Germinal center (tissue), 1 donor: ENCODE data around the gene SPOCK1.
"Not testable (repeated sequence)": the region's sequence is repeated elsewhere in the genome, so short reads cannot be mapped to it uniquely, and the experiment has no call there.

Experiments
- DNase-seq: peaks from one replicate; pipeline ENCODE4 v3.0.0; 2012; ENCODE audit warnings: mixed read lengths, low spot score

SPOCK1 gene

DNA sequence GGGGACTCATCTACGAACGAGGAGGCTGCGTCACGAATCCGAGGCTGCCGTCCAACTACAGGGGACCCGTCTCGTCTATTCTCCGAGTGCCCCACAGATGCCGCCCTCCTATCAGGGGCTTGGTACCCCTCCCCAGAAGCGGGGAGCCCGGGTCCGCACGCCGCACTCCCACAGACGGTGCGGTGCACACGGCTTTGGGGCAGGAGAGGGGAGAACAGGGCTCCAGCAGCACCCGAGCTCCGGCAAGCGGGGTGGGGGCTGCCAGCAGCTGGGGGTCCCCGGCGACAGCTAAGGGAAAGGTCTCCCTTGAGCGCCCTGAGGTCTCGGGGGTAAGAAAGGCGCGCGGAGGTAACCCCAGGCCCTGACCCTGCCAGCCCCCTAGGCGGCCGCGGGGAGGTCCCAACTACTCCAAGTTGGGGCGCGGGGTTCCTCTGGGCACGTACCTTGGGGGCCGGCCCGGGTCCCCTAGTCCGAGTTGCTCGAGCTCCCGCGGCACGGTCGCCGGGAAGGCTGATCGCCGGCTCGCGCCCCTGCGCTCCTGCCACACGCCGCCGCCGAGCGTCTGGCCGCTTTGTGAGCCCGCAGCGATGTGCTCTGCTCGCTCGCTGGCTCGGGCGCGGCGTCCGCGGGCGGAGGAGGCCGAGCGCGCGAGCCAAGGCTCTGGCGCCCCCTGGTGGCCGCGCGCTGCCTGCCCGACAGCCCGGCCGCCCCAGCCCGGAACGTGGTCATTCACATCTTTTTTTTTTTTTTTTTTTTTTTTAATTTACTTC, at the start of gene SPOCK1:
TSS of gene SPOCK1 (minus strand) at position 591 of the 770 bp plus-strand sequence.
- peak; percentile 85 for DNase-seq

GRCh38 chr5:137545956-137546355, 46.8 kb upstream of the SPOCK1 start:
- DNase-seq = no peak

DNA sequence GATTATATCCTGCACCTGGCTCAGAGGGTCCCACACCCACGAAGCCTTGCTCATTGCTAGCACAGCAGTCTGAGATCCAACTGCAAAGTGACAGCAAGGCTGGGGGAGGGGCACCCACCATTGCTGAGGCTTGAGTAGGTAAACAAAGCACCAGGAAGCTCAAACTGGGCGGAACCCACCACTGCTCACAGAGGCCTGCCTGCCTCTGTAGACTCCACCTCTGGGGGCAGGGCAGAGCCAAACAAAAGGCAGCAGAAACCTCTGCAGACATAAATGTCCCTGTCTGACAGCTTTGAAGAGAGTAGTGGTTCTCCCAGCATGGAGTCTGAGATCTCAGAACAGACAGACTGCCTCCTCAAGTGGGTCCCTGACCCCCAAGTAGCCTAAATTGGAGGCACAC, 36.3 kb upstream of the SPOCK1 start:
- DNase-seq = not testable (repeated sequence)

- no peak for DNase-seq
Measured at GRCh38 chr5:137533963-137534362, 34.8 kb upstream of the SPOCK1 start.

DNA sequence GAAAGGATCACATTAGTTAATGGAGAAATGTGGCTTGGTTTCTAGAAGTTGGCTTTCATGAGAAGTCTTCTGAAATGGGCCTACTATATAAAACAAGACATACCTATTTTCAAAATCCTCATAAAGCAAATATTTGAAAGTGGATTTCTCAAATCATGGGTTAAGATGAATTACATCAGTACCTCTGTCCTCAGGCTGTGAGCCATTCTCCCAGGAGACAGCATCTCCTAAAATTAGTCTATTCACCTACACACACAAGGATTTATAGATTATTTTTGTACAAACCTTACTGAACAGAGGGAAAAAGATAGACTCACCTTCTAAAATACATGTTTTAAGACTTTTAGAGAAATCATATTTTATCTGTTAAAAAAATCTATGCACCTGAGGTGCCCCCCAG, 32.1 kb upstream of the SPOCK1 start:
- DNase-seq = no peak

- no peak for DNase-seq
Measured at GRCh38 chr5:137521246-137521645, 22.1 kb upstream of the SPOCK1 start.

- no peak for DNase-seq
Measured at GRCh38 chr5:137516961-137517360, 17.8 kb upstream of the SPOCK1 start.

GRCh38 chr5:137516251-137516797, 17.2 kb upstream of the SPOCK1 start:
- DNase-seq = no peak

DNA sequence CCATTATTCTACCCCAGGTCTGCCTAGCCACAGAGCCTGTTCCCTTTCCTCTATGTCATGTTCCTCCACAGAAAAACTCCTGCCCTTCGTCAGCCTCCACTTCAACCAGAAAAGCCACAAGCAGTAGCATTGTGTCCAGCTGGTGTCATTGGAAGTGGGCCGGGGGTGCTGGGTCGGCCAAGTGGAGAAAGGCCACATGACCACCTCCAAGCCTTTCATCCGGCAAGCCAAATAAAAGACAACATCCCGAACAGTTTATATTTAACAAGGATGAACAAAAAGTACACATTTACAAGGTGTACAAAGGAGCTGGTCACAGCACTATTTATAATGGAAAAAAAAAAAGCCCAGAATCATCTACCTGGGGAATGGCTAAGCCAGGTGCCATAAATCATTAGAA, 16.1 kb upstream of the SPOCK1 start:
- DNase-seq = no peak

GRCh38 chr5:137510671-137511070, 11.5 kb upstream of the SPOCK1 start:
- DNase-seq = no peak

DNA sequence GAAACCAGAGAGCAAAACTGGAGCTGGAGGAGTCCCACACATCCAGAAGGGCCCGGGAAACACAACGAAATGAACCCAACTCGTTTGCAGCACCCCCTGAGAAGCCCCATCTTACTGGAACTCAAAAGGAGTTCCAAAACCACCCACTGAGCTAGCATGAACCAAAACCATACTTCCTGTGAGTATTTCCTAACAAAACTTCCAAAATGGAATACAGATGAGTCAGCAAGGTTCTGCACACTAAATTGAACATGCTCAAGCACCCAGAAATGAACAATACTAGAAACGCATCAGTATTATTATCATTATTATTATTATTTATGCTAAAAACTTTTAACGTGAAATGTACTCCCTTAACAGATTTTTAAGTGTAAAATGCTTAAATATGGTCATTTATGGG, 8.0 kb upstream of the SPOCK1 start:
- no peak for DNase-seq

GRCh38 chr5:137506296-137506695, 7.2 kb upstream of the SPOCK1 start:
- no peak for DNase-seq

GRCh38 chr5:137504916-137505315, 5.8 kb upstream of the SPOCK1 start:
- DNase-seq = no peak

- DNase-seq = no peak
Measured at GRCh38 chr5:137503456-137503855, 4.3 kb upstream of the SPOCK1 start.

GRCh38 chr5:137502632-137503031, 3.5 kb upstream of the SPOCK1 start:
- no peak for DNase-seq

GRCh38 chr5:137501846-137502406, 2.8 kb upstream of the SPOCK1 start:
- DNase-seq = no peak

DNA sequence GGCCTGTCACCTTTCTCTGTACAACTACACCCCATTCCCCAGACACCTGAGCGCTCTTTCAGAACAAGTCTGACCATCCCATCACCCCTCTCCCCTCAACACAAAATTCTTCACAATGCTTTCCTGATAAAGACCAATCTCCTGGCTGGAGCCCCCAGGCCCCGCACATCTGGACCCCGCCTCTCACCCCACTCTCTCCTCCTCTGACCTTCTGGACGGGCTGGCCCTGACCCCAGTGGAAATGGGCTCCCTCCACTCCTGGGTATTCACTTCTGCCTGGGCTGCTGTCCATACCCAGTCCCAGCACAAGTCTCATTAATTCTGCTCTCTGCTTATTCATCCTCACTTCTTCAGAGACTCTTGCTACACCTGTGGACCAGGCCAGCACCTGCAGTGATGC, 2.1 kb upstream of the SPOCK1 start:
- no peak for DNase-seq

- no peak for DNase-seq
Measured at GRCh38 chr5:137500615-137501225, 1.6 kb upstream of the SPOCK1 start.

GRCh38 chr5:137499506-137499847, 351 bp upstream of the SPOCK1 start:
- DNase-seq = not testable (repeated sequence)

GRCh38 chr5:137498301-137498735, 808 bp downstream of the SPOCK1 start:
- peak; percentile 9 for DNase-seq

DNA sequence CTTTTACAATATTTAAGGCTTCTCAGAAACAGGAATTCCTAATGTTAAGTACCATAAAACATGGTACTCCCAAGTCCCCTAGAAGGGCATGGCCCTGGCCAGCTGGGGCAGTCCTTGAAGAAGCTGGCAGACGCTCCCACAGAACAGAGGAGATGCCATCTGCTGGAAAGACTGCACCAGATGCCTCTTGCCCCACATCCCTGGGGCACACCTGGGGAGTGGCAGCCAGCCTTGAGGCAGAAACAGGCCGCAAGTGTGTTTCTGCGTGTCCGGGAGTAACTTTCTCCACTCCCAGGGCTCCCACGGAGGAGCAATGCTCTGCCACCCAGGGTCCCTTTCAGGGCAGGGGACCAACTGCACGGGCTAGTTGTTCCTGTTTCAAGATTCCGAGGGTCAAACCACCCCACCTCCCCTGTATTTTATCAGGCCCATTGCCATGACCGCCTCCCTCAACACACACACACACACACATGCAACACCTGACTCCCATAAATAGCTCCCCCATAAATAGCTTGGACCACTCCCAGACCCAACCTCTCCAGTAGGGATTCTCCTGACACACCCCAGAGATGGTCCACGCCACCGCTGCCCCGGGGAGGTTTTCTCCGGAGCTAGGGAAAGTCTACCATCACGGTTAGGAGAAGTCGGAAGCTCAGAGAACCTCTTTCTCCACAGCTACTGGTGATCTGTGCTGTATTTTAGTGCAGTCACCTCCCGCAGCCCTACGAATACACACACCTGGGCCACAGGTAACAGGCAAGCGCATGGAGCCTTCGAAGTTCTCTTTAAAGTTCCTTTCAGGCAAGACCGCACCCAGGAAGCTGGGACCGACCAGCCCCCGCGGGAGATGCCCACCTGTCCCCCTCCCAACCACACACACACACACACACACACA, 1.5 kb downstream of the SPOCK1 start:
- DNase-seq = no peak

GRCh38 chr5:137496919-137497318, 2.2 kb downstream of the SPOCK1 start:
- no peak for DNase-seq
